RWPE1 (cell line): Measurements from ENCODE around the gene MYB.

Experiments used
- CTCF ChIA-PET: fragments of 350-600 bp; sonication (Branson Sonifier 250); formaldehyde crosslinking; extraction: SDS; loops from one replicate; lab custom pipeline; 2021; lab: Yijun Ruan, JAX
- POLR2A ChIA-PET: fragments of 400-600 bp; formaldehyde crosslinking; extraction: SDS; loops from one replicate; lab custom pipeline; 2020; ENCODE audit warnings: antibody characterized with exemption; ENCODE audit not compliant: low non-redundant PET; lab: Yijun Ruan, JAX
- DNase-seq: peaks from one replicate; pipeline ENCODE4 v3.0.0; 2012; ENCODE audit warnings: low spot score
- H3K27ac ChIP-seq: fragments of 450-650 bp; 2 replicates; pipeline ENCODE4 v1.5.1; 2017
- CTCF ChIP-seq: fragments of 450-650 bp; conservative IDR thresholded peaks from 2 replicates; pipeline ENCODE4 v1.5.1; 2017; ENCODE audit warnings: low read depth, mild to moderate bottlenecking

Gene MYB

GRCh38 chr6:135215160-135215559 lies 34.1 kb downstream of the MYB start:
- ChIA-PET CTCF (interaction anchor here (0.5 to 0.8 kb wide), 2 partner anchors 58 to 1242 kb away, joined by 3 to 5 read pairs; no protein-coding TSS in a partner anchor), POLR2A (no interaction called here)

GRCh38 chr6:135215563-135215962 lies 34.5 kb downstream of the MYB start:
- no peak for TF ChIP-seq CTCF
- no peak for DNase-seq
- POLR2A ChIA-PET: no interaction called here
- CTCF ChIA-PET: interaction anchor here (0.5 kb wide), 1 partner anchor 1242 kb away, joined by 3 read pairs; no protein-coding TSS in a partner anchor
- H3K27ac ChIP-seq: no peak overlapping the region

More at GRCh38 chr6:135215160-135215559, 34.1 kb downstream of the MYB start:
- no peak for DNase-seq
- no peak overlapping the region for H3K27ac ChIP-seq
- no peak for TF ChIP-seq CTCF

GRCh38 chr6:135217663-135218062 lies 36.6 kb downstream of the MYB start:
- no peak for TF ChIP-seq CTCF
- no peak overlapping the region for H3K27ac ChIP-seq
- no peak for DNase-seq
- ChIA-PET POLR2A (no interaction called here), CTCF (no interaction called here)

DNA sequence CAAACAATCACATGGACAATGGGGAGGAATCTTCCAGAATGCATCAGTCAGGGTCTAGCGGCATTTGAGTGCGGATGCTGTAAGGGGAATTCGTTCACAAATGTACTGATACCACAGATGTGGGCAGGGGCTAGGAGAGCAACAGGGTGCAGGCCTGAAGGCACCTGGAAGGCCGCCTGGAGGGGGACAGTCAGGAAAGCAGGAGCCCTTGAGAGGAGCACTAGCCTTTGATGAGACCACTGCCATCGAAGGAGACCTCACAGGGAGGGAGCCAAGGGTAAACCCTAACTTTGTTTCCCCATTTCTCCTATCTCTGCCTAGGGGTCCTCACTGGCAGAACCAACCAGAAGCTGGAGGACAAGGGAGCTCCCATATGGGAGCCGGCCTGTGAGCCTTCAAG lies 38.2 kb downstream of the MYB start:
- H3K27ac ChIP-seq: no peak overlapping the region
- DNase-seq: no peak
- no peak for TF ChIP-seq CTCF
- CTCF ChIA-PET: no interaction called here
- POLR2A ChIA-PET: no interaction called here

DNA sequence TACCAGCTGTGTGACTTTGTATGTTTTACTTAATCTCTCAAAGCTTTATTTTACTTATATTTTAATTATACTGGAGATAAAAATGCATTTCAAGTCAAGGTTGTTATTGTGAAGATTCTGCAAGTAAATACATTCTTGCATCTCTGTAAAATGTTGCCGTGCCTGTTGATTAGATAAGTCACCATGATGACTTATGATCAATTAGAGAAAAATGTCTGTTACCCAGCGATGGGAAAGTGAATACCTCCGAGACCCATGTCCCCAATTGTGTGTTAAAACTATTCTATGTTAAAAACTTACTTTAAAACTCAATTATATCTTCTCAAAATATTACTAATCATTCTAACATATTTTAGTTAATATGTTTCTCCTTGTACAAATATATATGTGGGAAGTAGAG lies 39.9 kb downstream of the MYB start:
- TF ChIP-seq CTCF: no peak
- CTCF ChIA-PET: interaction anchor here (0.6 kb wide), 1 partner anchor 56 kb away, joined by 3 read pairs; no protein-coding TSS in a partner anchor
- no peak for DNase-seq
- H3K27ac ChIP-seq: no peak overlapping the region
- POLR2A ChIA-PET: no interaction called here

- POLR2A ChIA-PET: no interaction called here
- no peak for DNase-seq
- no peak overlapping the region for H3K27ac ChIP-seq
- CTCF ChIA-PET: interaction anchor here (0.6 kb wide), 1 partner anchor 56 kb away, joined by 3 read pairs; no protein-coding TSS in a partner anchor
- TF ChIP-seq CTCF: no peak
Measured at GRCh38 chr6:135221505-135221904, 40.4 kb downstream of the MYB start.

DNA sequence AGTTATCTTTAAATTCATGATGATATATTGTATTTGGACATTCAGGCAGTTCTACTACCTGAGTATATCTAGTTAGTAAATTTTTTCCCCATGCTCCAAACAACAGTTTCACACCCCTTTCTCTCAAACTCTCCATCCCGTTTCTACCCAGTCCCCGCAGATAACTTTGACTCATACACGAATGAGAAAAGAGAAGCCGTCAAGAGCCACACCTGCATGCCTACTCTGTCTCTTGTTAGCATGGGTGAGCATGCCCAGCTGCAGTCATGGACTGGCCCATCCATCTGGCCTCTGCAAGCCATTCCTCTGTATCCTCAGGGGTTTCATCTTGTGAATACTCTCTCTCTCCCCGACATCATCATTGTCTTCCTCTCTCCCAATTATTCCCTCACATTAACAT lies 41.5 kb downstream of the MYB start:
- POLR2A ChIA-PET: no interaction called here
- DNase-seq: no peak

More for the DNA sequence above, 41.5 kb downstream of the MYB start:
- CTCF ChIA-PET: no interaction called here
- H3K27ac ChIP-seq: no peak overlapping the region
- TF ChIP-seq CTCF: no peak
